Mesodermal cell (in vitro differentiated cells): ENCODE data around the gene FCN3.

Experiments
- H3K27ac ChIP-seq: 2 replicates; pipeline ENCODE4 v1.7.0; 2013; ENCODE audit warnings: mild to moderate bottlenecking, low read depth, low read length, moderate library complexity; ENCODE audit not compliant: severe bottlenecking
- H3K36me3 ChIP-seq: 2 replicates; pipeline ENCODE4 v1.7.1; 2013; ENCODE audit warnings: mild to moderate bottlenecking, low read length, moderate library complexity; ENCODE audit not compliant: control insufficient read depth, insufficient read depth
- H3K4me1 ChIP-seq: one replicate; pipeline ENCODE4 v1.7.1; 2013; ENCODE audit warnings: mild to moderate bottlenecking, low read length; ENCODE audit not compliant: insufficient read depth, control insufficient read depth, poor library complexity, severe bottlenecking
- H3K4me3 ChIP-seq: 2 replicates; pipeline ENCODE4 v1.7.0; 2013; ENCODE audit warnings: low read length, control low read depth, mild to moderate bottlenecking; ENCODE audit not compliant: insufficient read depth, poor library complexity, severe bottlenecking; ENCODE audit errors: extremely low read depth
- H3K9me3 ChIP-seq: 2 replicates; pipeline ENCODE4 v1.7.1; 2013; ENCODE audit warnings: mild to moderate bottlenecking, low read length, moderate library complexity; ENCODE audit not compliant: control insufficient read depth
- WGBS, 2 experiments: methylation state at CpG; one replicate each; pipeline ENCODE4 v1.1.5; 2013; ENCODE audit warnings: missing lambda C conversion rate in 2 of 2; ENCODE audit not compliant: insufficient coverage in 2 of 2; 5-methylcytosine and 5-hydroxymethylcytosine counted together

Gene FCN3

GRCh38 chr1:27346991-27347624 is 27.5 kb downstream of the FCN3 start:
- peaks cover 8% of the 10 kb centered on the region for H3K36me3 ChIP-seq
- peaks cover 27% of the 10 kb centered on the region for H3K4me1 ChIP-seq
- H3K27ac ChIP-seq: no peak overlapping the region
- WGBS, 2 experiments: 85 to 90% methylated on average over 9 to 10 of the region's 14 CpGs
- H3K9me3 ChIP-seq: no peaks in the 10 kb centered on the region
- H3K4me3 ChIP-seq: no peak overlapping the region

GRCh38 chr1:27346357-27346756 is 28.3 kb downstream of the FCN3 start:
- H3K9me3 ChIP-seq: no peaks in the 10 kb centered on the region
- H3K4me1 ChIP-seq: peaks cover 33% of the 10 kb centered on the region
- H3K36me3 ChIP-seq: peaks cover 8% of the 10 kb centered on the region
- H3K27ac ChIP-seq: no peak overlapping the region
- H3K4me3 ChIP-seq: no peak overlapping the region
- 92 to 93% methylated on average over 3 to 4 of the region's 8 CpGs for WGBS, 2 experiments

- 96 to 97% methylated on average over 12 of the region's 12 CpGs for WGBS, 2 experiments
- H3K4me3 ChIP-seq: no peak overlapping the region
- no peaks in the 10 kb centered on the region for H3K9me3 ChIP-seq
- H3K36me3 ChIP-seq: peaks cover 8% of the 10 kb centered on the region
- peaks cover 38% of the 10 kb centered on the region for H3K4me1 ChIP-seq
- H3K27ac ChIP-seq: no peak overlapping the region
These were observed 29.4 kb downstream of the FCN3 start for GRCh38 chr1:27345272-27345671.

- H3K27ac ChIP-seq: no peak overlapping the region
These were observed 31.0 kb downstream of the FCN3 start for GRCh38 chr1:27343639-27344025.

GRCh38 chr1:27342778-27343638 is 31.6 kb downstream of the FCN3 start:
- H3K4me3 ChIP-seq: no peak overlapping the region
- peaks cover 8% of the 10 kb centered on the region for H3K36me3 ChIP-seq
- 76 to 77% methylated on average over 22 to 27 of the region's 31 CpGs for WGBS, 2 experiments
- H3K27ac ChIP-seq: peak overlapping the region; percentile 16
- no peaks in the 10 kb centered on the region for H3K9me3 ChIP-seq
- peaks cover 39% of the 10 kb centered on the region for H3K4me1 ChIP-seq

More at GRCh38 chr1:27343639-27344025, 31.0 kb downstream of the FCN3 start:
- peaks cover 8% of the 10 kb centered on the region for H3K36me3 ChIP-seq
- peaks cover 41% of the 10 kb centered on the region for H3K4me1 ChIP-seq
- H3K4me3 ChIP-seq: no peak overlapping the region
- no peaks in the 10 kb centered on the region for H3K9me3 ChIP-seq
- 96 to 100% methylated on average over 4 to 5 of the region's 5 CpGs for WGBS, 2 experiments

- Histone ChIP-seq H3K4me1 (peaks cover 39% of the 10 kb centered on the region), H3K4me3 (peak overlapping the region; percentile 8), H3K27ac (peak overlapping the region; percentile 36), H3K36me3 (peaks cover 8% of the 10 kb centered on the region), H3K9me3 (no peaks in the 10 kb centered on the region)
- WGBS, 2 experiments: 82 to 90% methylated on average over 5 to 6 of the region's 8 CpGs
These were observed 32.2 kb downstream of the FCN3 start for GRCh38 chr1:27342391-27342777.

GRCh38 chr1:27341525-27342252 is 32.9 kb downstream of the FCN3 start, which contains the start of gene SYTL1:
Gene SYTL1 (plus strand): TSS chr1:27342022. CDS start chr1:27345335, 3,313 bp downstream.
- Histone ChIP-seq H3K4me1 (peaks cover 39% of the 10 kb centered on the region), H3K36me3 (peaks cover 10% of the 10 kb centered on the region), H3K4me3 (peak within 1 kb of the TSS; percentile 8), H3K27ac (peak within 1 kb of the TSS; percentile 36), H3K9me3 (no peaks in the 10 kb centered on the region)
- WGBS, 2 experiments: 29 to 38% methylated on average over 15 to 19 of the region's 22 CpGs

GRCh38 chr1:27339213-27339612 is 35.4 kb downstream of the FCN3 start:
- Histone ChIP-seq H3K27ac (peak overlapping the region; percentile 53), H3K36me3 (peaks cover 24% of the 10 kb centered on the region), H3K9me3 (no peaks in the 10 kb centered on the region), H3K4me3 (no peak overlapping the region), H3K4me1 (peaks cover 39% of the 10 kb centered on the region)
- WGBS, 2 experiments: 73 to 83% methylated on average over 5 of the region's 5 CpGs

GRCh38 chr1:27338751-27339150 is 35.9 kb downstream of the FCN3 start:
- 84 to 96% methylated on average over 5 to 6 of the region's 6 CpGs for WGBS, 2 experiments
- Histone ChIP-seq H3K36me3 (peaks cover 29% of the 10 kb centered on the region), H3K9me3 (no peaks in the 10 kb centered on the region), H3K27ac (peak overlapping the region; percentile 53), H3K4me1 (peaks cover 37% of the 10 kb centered on the region), H3K4me3 (no peak overlapping the region)

GRCh38 chr1:27336756-27337155 is 37.9 kb downstream of the FCN3 start:
- H3K9me3 ChIP-seq: no peaks in the 10 kb centered on the region
- peaks cover 43% of the 10 kb centered on the region for H3K36me3 ChIP-seq
- no peak overlapping the region for H3K27ac ChIP-seq
- H3K4me1 ChIP-seq: peaks cover 18% of the 10 kb centered on the region
- no peak overlapping the region for H3K4me3 ChIP-seq
- WGBS, 2 experiments: 96 to 97% methylated on average over 4 to 5 of the region's 5 CpGs
